CD4-positive, alpha-beta T cell treated with Interferon alpha-2 for 1 hour (primary cell): ENCODE measurements around the gene DOK7.

Experiments
- DNase-seq, 2 donors: peaks; one replicate each; pipeline ENCODE4 v3.0.0-alpha.2; 2020 to 2022

Gene DOK7

DNA sequence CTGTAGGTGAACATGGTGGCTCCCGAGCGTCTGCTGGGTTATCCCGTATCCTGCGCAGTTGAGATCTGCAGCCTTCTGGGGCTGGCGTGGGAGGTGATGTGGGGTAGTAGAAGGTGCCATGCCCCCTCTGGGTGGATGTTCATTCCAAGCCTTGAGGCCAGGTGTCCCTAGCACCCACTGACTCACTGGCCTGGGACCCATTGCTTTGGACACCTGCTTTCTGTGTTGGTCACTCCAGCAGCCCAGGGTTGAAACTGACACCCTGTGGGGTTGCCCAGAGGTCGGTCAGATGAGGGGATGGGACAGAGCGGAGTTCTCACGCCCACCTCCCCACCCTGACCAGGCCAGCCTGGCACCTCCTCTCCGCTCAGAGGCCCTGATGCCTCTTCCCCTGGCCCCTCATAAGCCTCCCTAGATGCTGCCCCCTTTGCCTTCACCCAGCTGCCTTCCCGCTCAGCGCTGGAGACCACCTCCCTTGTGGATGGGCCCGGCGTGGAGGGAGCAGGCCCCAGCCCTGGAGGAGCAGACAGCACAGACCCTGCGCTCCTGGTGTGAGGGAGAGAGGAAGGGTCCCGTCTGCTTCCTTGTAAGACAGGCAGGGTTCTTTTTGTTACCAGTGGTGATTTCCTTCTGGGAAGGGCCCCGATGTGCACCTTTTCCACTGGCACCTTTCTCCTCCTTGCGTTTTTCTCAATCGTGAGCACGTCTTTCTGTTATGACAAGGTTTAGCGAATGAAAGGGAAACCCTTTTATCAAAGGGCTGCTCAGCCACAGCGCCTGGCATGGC, 2.0 kb downstream of the DOK7 start:
- DNase-seq, result no peak

DNA sequence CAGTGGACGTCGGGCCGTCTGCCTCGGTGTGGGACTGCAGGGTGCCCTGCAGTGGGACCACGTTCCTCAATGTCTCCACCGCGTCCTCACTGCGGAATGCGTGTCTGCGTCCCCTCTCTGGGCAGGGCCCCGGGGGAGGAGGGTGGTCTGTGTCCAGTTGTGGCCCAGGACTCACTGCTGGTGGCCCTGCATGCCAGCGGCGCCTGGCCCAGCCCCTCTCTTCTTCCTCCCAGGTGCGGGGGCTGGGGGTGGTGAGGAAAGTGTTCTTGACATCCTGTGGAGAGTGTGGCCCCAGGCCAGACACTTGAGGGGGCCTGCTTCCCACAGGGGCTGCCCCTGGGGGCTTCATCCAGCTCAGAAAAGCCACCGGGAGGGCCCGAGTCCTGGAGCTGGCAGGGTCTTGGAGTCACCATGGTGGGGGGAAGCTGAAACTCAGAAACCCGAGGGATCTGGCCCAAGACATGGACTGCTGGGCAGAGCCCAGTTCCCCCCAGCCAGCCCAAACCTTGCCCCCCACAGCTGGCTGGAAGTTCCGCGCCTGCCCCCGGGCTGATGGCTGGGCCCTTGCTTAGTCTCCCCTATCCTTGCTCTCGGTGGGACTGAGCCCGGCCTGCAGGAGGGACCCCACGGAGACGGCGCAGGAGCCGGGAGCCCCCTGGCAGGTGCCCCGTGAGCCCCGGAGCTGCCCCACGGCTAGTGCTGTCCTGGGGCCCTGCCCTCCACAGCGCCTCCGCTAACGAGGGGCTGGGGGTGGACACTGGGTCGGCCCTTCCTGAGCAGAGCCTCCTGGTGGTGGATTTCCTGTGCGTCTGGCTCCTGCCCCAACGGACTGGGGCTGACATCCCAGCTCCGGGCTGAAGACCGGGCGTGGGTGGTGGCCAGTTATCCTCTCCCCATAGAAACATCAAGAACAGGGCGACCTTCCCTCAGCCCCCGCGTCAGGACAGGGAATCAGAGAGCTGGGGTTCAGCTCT, 2.9 kb downstream of the DOK7 start:
- DNase-seq, result no peak

DNA sequence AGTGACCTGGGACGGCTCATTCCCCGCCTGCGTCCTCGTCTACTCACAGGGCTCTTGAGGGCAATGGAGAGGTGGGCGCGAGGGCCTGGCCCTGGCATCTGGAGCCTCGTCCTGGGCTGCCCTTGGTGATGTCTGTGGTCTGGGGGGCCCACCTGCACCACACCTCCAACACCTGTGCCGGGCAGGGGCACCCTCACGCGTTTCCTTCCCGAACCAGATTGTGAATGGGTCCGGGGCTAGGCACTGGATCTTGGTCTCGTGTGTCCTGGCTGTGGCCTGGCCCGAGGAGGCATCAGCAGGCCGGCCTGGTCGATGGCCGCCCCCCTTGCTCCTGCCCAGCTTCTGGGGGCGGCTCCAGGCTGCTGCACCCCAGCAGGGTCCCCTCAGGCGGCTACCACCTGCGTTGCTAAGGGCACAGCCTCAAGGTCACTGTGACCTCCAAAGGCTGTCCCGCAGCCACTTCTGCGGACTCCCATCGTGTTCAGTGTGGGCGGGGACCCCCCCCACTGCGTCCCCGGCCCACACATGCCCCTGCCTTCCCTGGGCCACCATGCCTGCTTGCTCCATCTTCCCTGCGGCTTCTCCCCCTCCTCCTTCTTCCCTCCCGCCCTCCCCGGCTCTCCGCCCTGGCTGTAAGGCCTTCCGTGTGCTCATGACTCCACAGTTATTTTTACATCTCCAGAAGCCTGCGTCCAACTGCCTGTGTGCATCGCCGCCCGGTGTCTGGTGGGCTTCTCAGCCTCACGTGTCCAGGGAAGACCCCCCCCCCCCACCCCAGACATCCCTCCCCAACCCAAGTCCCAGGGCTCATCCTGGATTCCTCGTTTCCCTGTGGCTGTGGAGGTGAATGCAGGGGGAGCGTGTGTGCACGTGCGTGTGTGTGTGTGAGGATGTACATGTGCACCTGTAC, 3.8 kb downstream of the DOK7 start:
- no peak for DNase-seq

GRCh38 chr4:3467601-3468031, 4.5 kb downstream of the DOK7 start:
- no peak for DNase-seq

- DNase-seq, result no peak
Observed at GRCh38 chr4:3468154-3468553, 5.0 kb downstream of the DOK7 start.

- DNase-seq, result no peak
Observed at GRCh38 chr4:3468804-3469203, 5.7 kb downstream of the DOK7 start.

DNA sequence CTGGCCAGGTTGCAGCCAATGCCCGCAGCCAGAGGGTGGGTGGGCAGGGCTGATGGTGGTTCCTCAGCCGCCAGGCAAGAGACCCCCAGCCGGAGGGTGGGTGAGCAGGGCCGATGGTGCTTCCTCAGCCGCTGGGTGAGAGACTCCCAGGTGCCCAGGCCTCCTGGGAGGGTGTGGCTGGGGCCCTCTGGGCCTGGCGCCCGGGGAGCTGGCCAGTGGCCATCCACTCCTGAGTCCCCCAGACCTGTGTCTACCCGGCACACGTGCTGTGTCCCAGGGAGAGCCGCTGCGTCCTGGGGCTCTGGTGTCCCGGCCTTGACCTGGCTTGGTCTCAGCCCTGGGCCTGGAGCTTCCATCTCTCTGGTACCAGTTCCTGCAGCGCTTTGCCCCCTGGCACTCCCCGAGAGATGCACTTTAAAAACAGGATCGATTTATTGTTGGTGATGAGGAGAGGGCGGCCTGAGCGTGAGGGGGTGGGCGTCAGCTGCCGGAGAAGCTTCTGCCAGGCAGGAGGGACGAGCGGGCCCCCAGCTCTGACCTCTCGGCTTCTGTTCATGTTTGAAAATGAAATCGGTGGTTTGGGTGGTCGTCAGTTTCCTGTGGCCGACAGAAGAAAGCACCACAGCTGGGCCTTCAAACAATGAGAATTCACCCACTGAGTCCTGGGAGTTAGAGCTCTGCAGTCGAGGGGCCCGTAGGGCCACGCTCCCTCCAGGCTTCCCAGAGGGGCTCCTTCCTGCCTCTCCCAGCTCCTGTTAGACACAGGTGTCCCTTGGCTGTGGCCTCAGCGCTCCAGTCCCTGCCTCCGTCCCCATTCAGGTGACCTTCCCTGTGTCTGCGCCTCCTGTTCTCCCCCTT, 6.5 kb downstream of the DOK7 start:
- no peak for DNase-seq

DNA sequence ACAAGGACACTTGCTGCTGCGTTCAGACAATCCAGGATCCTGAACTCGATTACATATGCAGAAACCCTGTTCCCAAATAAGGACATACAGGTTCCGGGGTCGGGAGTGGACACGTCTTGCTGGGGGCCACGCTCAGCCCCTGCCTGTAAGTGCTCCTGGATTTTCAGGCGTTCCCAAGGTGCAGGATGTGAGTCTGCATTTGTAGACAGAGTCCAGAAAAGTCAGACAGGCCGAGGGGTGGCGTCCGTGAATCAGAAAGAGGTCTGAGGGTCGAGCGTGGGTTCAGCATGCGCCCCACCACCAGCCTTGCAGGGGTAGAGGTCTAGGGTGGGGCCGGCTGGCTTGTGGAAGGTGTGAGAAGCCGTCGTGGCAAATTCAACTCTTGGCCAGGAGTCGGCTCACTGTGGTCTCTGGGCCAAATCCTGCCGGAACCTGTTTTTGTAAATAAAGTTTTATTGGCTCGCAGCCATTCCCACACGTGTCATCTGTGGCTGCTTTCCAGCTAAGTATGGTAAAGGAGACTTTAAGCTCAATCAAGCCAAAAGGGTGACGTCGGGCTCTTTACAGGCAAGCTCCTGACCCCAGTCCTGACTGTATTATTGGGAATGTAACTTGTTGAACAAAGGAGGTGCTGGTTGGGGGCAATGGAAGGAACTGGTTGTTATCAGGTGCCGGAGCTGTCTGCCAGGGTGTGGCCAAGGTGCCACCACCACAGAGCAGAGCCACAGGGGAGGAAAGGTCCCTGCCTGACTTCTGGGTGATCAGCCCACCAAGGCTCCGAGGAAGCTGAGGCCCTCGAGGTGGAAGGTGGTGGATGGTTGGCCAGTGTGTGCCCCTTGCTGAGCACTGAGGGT, 7.4 kb downstream of the DOK7 start:
- no peak for DNase-seq

- no peak for DNase-seq
Observed at GRCh38 chr4:3471098-3471760, 8.1 kb downstream of the DOK7 start.

GRCh38 chr4:3471886-3472285, 8.8 kb downstream of the DOK7 start:
- DNase-seq, result no peak

DNA sequence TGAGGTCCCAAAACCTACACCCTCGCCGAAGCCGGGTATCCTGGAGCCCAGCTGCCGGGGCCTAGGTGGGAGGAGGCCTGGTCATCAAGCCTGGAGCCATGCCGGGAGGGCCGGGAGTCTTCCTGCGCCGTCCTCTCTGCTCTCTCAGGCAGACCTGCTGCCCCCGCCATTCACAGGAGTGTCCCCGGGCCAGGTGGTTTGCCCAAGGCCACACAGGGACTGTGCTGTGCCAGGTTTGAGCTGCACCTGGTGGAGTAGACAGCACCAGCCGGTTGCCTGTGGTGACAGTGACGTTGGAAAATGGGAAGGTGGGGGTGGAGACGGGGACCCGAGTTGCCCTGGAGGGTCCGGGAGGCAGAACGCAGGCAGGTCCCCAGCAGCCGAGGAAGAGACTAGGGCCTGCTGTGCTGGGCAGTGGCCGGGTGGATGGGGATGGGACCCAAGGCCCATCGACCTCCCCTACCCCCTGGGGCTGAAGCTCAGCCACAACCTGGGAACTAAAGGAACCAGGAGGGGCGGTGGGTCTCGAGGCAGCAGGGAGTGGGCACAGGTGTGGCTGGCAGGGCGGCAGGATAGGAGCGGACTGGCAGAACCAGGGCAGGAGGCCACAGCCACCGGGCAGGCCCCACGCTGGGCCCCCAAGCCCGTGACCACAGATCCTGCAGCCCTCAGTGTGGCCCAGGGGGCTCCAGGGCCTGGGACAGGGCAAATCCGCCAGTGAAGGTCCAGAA, 9.5 kb downstream of the DOK7 start:
- DNase-seq, result no peak

DNA sequence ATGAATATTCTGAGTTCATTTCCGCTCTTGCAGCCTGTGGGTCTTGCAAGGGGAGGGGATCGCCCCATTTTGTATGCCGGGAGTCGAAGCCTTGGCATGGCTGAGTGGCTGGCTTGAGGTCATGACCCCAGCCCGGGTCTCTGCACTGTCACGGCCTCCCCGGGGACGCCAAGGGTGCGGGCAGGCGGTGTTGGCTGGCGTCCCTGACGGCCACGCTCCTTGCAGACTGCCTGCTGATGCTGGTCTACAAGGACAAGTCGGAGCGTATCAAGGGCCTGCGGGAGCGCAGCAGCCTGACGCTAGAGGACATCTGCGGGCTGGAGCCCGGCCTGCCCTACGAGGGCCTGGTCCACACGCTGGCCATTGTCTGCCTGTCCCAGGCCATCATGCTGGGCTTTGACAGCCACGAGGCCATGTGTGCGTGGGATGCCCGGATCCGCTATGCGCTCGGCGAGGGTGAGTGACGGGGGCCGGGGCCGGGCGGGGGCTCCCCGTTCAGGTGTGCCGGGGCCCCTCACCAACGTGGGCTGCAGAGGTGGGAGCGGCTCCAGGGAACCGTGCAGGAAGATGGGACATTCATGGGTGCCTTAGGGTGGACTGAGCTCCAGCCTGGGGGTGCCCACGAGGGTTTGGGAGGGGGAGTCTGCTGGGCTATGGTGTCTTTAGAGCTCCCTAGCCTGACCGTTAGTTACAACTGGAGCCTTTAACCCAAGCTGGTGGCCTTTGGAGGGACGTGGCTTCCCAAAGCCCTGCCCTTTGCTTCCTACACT, 10.3 kb downstream of the DOK7 start:
- DNase-seq, result no peak

GRCh38 chr4:3473996-3474765, 11.1 kb downstream of the DOK7 start:
- no peak for DNase-seq

- DNase-seq, result no peak
Observed at GRCh38 chr4:3475041-3475712, 12.1 kb downstream of the DOK7 start.

- DNase-seq, result no peak
Observed at GRCh38 chr4:3475713-3476260, 12.7 kb downstream of the DOK7 start.

- no peak for DNase-seq
Observed at GRCh38 chr4:3476341-3476747, 13.2 kb downstream of the DOK7 start.
